Cardiac muscle cell (in vitro differentiated cells and primary cell): Measurements from ENCODE around the gene PTPRM. TPM values are rescaled to one million over a fixed set of nuclear protein-coding genes. Genes with fewer than 3 reads are reported as not detected.

Source experiments
- DNase-seq, 2 donors: peaks; one replicate each; pipeline versions ENCODE4 v3.0.0 to v3.0.0-alpha.2; 2010 to 2017; ENCODE audit warnings: low read depth in 1 of 2, low spot score in 1 of 2
- H3K27ac ChIP-seq: fragments of 200-600 bp; sonication (generic); 2 replicates; pipeline ENCODE4 v1.5.1; 2016
- H3K27me3 ChIP-seq: fragments of 200-600 bp; sonication (generic); 2 replicates; pipeline ENCODE4 v1.6.0; 2016; ENCODE audit warnings: control low read depth
- H3K36me3 ChIP-seq: fragments of 200-600 bp; sonication (generic); 2 replicates; pipeline ENCODE4 v1.5.1; 2016; ENCODE audit warnings: control low read depth
- H3K4me1 ChIP-seq: fragments of 200-600 bp; sonication (generic); 2 replicates; pipeline ENCODE4 v1.8.1; 2017; ENCODE audit warnings: low read depth, mild to moderate bottlenecking, mixed run types
- H3K4me3 ChIP-seq: fragments of 200-600 bp; sonication (generic); 2 replicates; pipeline ENCODE4 v1.5.1; 2016; ENCODE audit warnings: mild to moderate bottlenecking
- H3K9me3 ChIP-seq: fragments of 200-600 bp; sonication (generic); 2 replicates; pipeline ENCODE4 v1.5.1; 2017; ENCODE audit warnings: low read depth, mild to moderate bottlenecking, control low read depth
- polyA plus RNA-seq: library from polyadenylated mRNA; unstranded; fragments of >200 nt; fragmentation: Nextera tagmentation; extraction: Ambion mirVana; gene quantifications from 2 replicates; pipeline ENCODE4 v1.2.1, GENCODE V29; 2016
- total RNA-seq: library from RNA; depleted of rRNA; stranded (reverse); fragments of >200 nt; gene quantifications from 2 replicates; pipeline ENCODE4 v1.2.3, GENCODE V29; 2016
- TF ChIP-seq, protein P1 (sequence below): IDR thresholded peaks from 2 replicates; pipeline ENCODE4 v1.5.1; 2012; ENCODE audit warnings: low read depth, mild to moderate bottlenecking, low read length

The PTPRM gene
- total and polyA plus RNA-seq, 2 experiments from 2014 or later = 26.5 to 48.8 TPM

DNA sequence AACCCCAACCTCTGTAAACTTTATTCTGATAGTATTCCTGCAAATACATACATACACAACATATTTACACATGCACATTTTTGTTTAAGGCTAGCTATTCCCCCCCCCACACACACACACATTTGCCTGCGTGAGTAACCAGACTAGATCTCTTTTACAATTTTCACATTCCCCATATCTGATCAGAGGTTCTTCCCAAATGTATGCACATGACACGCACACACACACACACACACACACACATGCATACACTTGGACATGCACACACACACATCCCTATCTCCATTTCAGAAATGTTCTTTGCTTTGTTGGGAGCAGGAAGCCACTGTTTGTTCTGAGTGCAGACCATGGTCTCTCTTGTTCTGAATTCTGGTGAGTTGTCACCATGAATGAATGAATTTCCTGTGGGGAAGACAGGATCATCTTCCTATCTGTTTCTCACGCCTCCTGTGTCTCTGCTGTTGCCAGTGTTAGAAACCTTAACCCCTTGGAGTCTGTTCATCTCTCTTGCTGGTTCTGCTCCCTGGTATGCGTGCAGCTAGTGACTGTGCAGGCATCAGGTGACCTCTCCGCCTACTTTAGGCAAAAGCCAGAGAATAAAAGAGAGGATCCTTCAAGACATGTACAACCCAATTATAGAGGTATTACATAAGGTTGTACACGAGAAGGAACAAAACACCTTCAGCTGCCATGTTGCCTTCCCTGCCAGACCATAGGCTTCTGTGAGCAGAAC is 791.1 kb downstream of the PTPRM start:
- H3K27me3 ChIP-seq = no peaks in the 10 kb centered on the region
- no peak overlapping the region for H3K27ac ChIP-seq
- H3K4me1 ChIP-seq = peaks cover 13% of the 10 kb centered on the region
- H3K9me3 ChIP-seq = no peaks in the 10 kb centered on the region
- DNase-seq = no peak
- no peaks in the 10 kb centered on the region for H3K36me3 ChIP-seq
- H3K4me3 ChIP-seq = no peak overlapping the region
- TF ChIP-seq, protein P1, sequence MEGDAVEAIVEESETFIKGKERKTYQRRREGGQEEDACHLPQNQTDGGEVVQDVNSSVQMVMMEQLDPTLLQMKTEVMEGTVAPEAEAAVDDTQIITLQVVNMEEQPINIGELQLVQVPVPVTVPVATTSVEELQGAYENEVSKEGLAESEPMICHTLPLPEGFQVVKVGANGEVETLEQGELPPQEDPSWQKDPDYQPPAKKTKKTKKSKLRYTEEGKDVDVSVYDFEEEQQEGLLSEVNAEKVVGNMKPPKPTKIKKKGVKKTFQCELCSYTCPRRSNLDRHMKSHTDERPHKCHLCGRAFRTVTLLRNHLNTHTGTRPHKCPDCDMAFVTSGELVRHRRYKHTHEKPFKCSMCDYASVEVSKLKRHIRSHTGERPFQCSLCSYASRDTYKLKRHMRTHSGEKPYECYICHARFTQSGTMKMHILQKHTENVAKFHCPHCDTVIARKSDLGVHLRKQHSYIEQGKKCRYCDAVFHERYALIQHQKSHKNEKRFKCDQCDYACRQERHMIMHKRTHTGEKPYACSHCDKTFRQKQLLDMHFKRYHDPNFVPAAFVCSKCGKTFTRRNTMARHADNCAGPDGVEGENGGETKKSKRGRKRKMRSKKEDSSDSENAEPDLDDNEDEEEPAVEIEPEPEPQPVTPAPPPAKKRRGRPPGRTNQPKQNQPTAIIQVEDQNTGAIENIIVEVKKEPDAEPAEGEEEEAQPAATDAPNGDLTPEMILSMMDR = no peak

DNA sequence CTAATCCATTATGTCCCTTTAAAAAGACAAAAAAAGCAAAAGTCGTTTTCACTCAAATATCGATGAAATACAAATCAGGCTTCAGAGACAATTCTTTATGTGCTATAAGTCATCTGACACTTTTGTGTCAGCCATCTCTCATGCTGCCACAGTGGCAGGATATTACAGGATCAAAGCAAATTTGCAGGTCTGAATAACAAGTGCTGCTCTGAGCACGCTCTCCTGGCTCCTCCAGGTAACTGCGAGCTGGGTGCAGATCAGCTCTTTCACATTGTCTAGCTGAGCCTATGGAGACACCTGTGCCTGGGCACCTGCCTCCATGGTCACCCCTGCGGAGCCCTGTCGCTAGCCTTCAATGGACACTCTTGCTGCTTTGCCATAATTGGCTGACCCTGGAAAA is 792.0 kb downstream of the PTPRM start:
- TF ChIP-seq, protein P1 = no peak
- no peaks in the 10 kb centered on the region for H3K36me3 ChIP-seq
- H3K4me1 ChIP-seq = peaks cover 21% of the 10 kb centered on the region
- H3K4me3 ChIP-seq = no peak overlapping the region
- no peak for DNase-seq
- no peaks in the 10 kb centered on the region for H3K27me3 ChIP-seq
- H3K27ac ChIP-seq = no peak overlapping the region
- H3K9me3 ChIP-seq = no peaks in the 10 kb centered on the region

DNA sequence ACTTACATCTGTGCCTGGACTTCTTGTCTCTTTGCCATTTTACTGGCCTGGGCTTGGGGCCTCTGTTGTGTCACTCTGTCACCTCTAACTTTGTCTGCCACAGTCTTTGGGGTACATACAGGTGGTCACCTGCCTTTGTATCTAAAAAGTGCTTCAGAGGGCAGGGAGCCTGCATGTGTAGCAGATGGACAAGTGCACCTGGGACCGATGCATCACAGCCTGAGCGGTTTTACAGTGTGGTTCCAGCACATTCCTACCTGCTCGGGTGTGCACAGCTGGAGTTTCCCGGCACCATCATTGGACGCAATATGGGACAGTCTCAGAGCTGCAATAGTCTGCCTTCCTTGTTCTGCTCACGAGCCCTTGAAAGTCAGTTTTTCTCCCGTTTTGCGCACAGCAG is 792.4 kb downstream of the PTPRM start:
- TF ChIP-seq, protein P1 = no peak
- Histone ChIP-seq H3K4me1 (peaks cover 22% of the 10 kb centered on the region), H3K4me3 (no peak overlapping the region)

DNA sequence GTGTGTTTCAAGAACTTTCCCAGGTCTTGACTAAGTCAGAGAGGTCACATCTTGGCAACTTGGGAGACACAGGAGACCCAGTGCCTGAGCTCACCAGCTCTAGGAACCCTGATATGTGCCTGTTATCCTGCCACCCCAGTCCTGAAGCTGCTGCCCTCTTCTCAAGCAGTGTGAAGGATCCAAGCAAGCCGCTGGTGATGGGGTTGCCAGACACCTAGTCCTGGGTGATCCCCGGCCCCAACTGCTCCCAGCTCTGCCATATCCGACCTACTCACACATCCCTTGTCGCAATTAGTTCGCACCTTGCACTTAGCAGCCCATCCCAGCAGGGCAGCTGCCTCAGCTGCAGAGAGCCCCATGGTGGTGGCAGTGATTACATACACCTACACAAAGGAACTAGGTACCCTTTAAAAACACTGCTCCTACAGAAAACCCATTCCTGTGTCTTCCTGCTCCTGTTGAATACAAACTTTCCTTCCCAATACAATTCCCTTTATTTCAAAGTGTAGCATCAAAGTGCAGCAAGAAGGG is 794.9 kb downstream of the PTPRM start:
- no peak overlapping the region for H3K27ac ChIP-seq
- H3K9me3 ChIP-seq = no peaks in the 10 kb centered on the region
- peaks cover 12% of the 10 kb centered on the region for H3K27me3 ChIP-seq
- H3K36me3 ChIP-seq = no peaks in the 10 kb centered on the region
- H3K4me3 ChIP-seq = no peak overlapping the region
- TF ChIP-seq, protein P1 = no peak
- no peak for DNase-seq
- H3K4me1 ChIP-seq = peaks cover 21% of the 10 kb centered on the region

More for the DNA sequence above, 792.4 kb downstream of the PTPRM start:
- Histone ChIP-seq H3K27me3 (no peaks in the 10 kb centered on the region), H3K27ac (no peak overlapping the region), H3K9me3 (no peaks in the 10 kb centered on the region), H3K36me3 (no peaks in the 10 kb centered on the region)
- no peak for DNase-seq

DNA sequence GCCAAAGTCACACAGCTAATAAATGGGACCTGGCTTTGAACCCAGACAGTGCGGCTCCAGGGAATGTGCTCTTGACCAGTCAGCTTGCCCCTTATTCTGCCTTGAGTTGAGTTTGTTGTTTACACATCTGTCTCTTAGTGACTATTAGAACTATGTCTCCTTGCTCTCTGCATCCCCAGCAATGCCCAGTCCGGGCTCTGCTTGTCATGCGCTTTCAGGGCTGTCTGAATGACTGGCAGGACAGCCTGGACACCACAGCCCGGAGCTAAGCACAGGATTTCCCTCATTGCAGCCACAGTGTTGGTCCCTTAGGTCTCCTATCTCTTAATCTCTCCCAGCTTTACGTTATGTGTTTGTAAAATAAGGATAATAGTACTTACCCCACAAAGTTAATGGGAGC is 795.7 kb downstream of the PTPRM start:
- Histone ChIP-seq H3K27ac (no peak overlapping the region), H3K27me3 (peaks cover 17% of the 10 kb centered on the region), H3K4me3 (no peak overlapping the region), H3K36me3 (no peaks in the 10 kb centered on the region), H3K4me1 (peaks cover 21% of the 10 kb centered on the region), H3K9me3 (no peaks in the 10 kb centered on the region)
- DNase-seq = no peak
- TF ChIP-seq, protein P1 = no peak
